RWPE2 (cell line): ENCODE data around the gene CDYL2.

ENCODE experiments used
- ATAC-seq: fragments of 200-7000 bp; cut with Tn5 transposase; 3 replicates; pipeline ENCODE4 v1.9.1; 2021; ENCODE audit warnings: low read depth
- DNase-seq: peaks from one replicate; pipeline ENCODE4 v3.0.0-alpha.2; 2020; ENCODE audit warnings: low spot score
- H3K27ac ChIP-seq: fragments of 450-650 bp; 2 replicates; pipeline ENCODE4 v1.5.1; 2017; ENCODE audit warnings: mild to moderate bottlenecking; ENCODE audit not compliant: poor library complexity, severe bottlenecking
- H3K27me3 ChIP-seq: fragments of 250-450 bp; sonication (Bioruptor Pico); 2 replicates; pipeline ENCODE4 v1.5.1; 2021; ENCODE audit warnings: mild to moderate bottlenecking, moderate library complexity; ENCODE audit not compliant: insufficient read depth, poor library complexity, severe bottlenecking
- H3K36me3 ChIP-seq: fragments of 250-450 bp; sonication (Bioruptor Pico); 2 replicates; pipeline ENCODE4 v1.5.1; 2020; ENCODE audit warnings: low read depth, mild to moderate bottlenecking, moderate library complexity
- H3K4me1 ChIP-seq: fragments of 250-450 bp; sonication (Bioruptor Pico); 2 replicates; pipeline ENCODE4 v1.5.1; 2021; ENCODE audit warnings: mild to moderate bottlenecking, moderate library complexity; ENCODE audit not compliant: insufficient read depth, poor library complexity, severe bottlenecking
- H3K4me3 ChIP-seq: fragments of 250-450 bp; sonication (Bioruptor Pico); 2 replicates; pipeline ENCODE4 v1.5.1; 2021; ENCODE audit warnings: mild to moderate bottlenecking, moderate library complexity; ENCODE audit not compliant: severe bottlenecking
- H3K9me3 ChIP-seq: fragments of 250-450 bp; sonication (Bioruptor Pico); 2 replicates; pipeline ENCODE4 v1.5.1; 2021; ENCODE audit warnings: mild to moderate bottlenecking, moderate library complexity; ENCODE audit not compliant: severe bottlenecking
- TF ChIP-seq, protein P1 (sequence below): fragments of 450-650 bp; IDR thresholded peaks from one replicate; pipeline ENCODE4 v1.5.1; 2017; ENCODE audit warnings: mild to moderate bottlenecking, moderate library complexity; ENCODE audit not compliant: poor library complexity, severe bottlenecking

CDYL2 gene

DNA sequence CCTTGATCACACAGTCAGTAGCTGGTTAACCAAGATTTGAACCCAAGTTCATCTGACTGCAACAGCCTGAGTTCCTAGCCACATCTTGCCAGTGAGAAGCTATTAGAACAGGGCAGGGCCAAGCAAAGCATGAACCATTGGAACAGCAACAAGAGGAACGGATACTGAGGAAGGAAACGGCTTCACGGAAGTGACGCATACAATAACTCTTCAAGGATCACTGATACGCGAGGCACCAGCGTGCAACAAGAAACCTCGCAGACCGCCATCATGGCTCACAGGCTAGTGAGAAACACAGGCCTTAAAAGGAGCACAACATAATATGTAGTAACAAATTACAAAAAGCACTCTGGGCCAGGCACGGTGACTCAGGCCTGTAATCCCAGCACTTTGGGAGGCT is 114.9 kb downstream of the CDYL2 start:
- DNase-seq (no peak), ATAC-seq (no peak)
- Histone ChIP-seq H3K27me3 (no peaks in the 10 kb centered on the region), H3K4me3 (no peak overlapping the region), H3K36me3 (no peaks in the 10 kb centered on the region), H3K27ac (no peak overlapping the region), H3K4me1 (no peaks in the 10 kb centered on the region), H3K9me3 (no peaks in the 10 kb centered on the region)
- TF ChIP-seq, protein P1, sequence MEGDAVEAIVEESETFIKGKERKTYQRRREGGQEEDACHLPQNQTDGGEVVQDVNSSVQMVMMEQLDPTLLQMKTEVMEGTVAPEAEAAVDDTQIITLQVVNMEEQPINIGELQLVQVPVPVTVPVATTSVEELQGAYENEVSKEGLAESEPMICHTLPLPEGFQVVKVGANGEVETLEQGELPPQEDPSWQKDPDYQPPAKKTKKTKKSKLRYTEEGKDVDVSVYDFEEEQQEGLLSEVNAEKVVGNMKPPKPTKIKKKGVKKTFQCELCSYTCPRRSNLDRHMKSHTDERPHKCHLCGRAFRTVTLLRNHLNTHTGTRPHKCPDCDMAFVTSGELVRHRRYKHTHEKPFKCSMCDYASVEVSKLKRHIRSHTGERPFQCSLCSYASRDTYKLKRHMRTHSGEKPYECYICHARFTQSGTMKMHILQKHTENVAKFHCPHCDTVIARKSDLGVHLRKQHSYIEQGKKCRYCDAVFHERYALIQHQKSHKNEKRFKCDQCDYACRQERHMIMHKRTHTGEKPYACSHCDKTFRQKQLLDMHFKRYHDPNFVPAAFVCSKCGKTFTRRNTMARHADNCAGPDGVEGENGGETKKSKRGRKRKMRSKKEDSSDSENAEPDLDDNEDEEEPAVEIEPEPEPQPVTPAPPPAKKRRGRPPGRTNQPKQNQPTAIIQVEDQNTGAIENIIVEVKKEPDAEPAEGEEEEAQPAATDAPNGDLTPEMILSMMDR, result no peak

DNA sequence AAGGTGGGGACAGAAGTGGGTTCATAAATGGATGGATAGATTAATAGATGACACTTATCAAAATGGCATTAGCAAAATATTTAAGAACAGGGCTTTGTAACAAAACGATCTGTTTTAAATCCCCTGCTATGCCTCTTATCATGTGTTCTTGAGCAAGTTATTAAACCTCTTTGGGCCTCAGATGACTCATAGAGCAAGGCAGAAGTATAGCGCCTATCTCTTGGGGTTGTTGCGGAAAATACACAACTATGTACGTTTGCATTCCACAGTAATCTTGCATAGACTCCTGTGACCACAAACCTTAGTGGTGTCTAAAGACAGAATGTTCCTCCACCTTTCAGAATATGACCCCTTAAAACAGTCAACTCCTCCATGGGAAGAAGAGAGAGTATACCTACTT is 116.8 kb downstream of the CDYL2 start:
- H3K4me3 ChIP-seq, result no peak overlapping the region
- TF ChIP-seq, protein P1, result no peak
- H3K9me3 ChIP-seq, result no peaks in the 10 kb centered on the region
- DNase-seq (no peak), ATAC-seq (no peak)
- H3K36me3 ChIP-seq, result no peaks in the 10 kb centered on the region
- H3K27me3 ChIP-seq, result no peaks in the 10 kb centered on the region
- no peak overlapping the region for H3K27ac ChIP-seq
- H3K4me1 ChIP-seq, result no peaks in the 10 kb centered on the region

DNA sequence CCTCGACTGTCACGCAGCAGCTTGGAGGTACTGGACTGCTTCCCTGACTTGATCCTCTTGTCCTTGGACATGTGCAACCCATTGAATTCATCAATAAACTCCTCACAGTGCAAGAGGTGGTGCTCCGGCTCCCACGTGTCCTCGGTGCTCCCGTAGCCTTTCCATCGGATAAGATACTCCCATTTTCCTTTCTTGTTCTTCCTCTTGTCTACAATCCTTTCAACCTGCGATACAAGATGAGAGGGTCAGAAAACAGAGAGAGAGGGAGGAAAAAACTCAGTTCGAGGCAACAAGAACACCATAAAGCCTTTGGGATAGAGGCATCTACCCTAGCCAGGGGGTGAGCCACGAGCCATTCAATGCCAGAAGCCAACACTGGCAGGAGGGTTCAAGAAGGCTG is 119.5 kb downstream of the CDYL2 start:
- H3K27ac ChIP-seq, result no peak overlapping the region
- peaks cover 5% of the 10 kb centered on the region for H3K4me1 ChIP-seq
- no peaks in the 10 kb centered on the region for H3K36me3 ChIP-seq
- H3K4me3 ChIP-seq, result no peak overlapping the region
- no peaks in the 10 kb centered on the region for H3K9me3 ChIP-seq
- no peaks in the 10 kb centered on the region for H3K27me3 ChIP-seq
- DNase-seq (no peak), ATAC-seq (no peak)
- TF ChIP-seq, protein P1, result no peak

DNA sequence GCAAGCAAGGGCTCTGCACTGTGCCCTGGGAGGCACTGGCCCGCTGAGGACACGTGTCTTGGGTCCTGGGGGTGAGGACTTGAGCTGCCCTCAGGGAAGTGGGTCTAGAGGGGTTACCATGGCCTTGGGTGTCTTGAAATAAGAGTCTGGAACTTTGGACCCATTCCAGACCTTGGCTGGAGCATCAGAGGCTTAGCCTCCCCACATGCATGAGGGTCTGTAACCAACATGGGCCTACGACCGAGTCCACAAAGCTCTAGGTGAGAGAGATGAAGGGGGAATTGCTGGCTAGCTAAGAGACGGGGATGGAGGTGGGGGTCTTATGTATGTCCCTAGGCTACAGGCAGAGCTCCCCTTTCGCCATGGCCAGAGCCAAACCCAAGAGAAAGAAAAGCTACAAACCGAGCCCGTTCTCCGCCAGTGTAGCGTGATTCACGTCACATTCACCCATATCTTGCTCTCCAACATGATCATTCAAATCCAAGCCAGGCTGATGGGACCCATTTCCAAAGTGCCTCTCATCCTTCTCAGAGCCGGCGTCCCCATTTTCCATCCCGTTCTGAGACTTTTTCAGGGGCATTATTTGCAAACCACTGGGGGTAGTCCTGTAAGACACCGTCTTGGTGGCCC is 120.1 kb downstream of the CDYL2 start:
- no peaks in the 10 kb centered on the region for H3K9me3 ChIP-seq
- H3K27me3 ChIP-seq, result no peaks in the 10 kb centered on the region
- no peaks in the 10 kb centered on the region for H3K36me3 ChIP-seq
- TF ChIP-seq, protein P1, result no peak
- no peak overlapping the region for H3K4me3 ChIP-seq
- ATAC-seq, result no peak
- H3K4me1 ChIP-seq, result peaks cover 5% of the 10 kb centered on the region
- no peak for DNase-seq
- no peak overlapping the region for H3K27ac ChIP-seq

DNA sequence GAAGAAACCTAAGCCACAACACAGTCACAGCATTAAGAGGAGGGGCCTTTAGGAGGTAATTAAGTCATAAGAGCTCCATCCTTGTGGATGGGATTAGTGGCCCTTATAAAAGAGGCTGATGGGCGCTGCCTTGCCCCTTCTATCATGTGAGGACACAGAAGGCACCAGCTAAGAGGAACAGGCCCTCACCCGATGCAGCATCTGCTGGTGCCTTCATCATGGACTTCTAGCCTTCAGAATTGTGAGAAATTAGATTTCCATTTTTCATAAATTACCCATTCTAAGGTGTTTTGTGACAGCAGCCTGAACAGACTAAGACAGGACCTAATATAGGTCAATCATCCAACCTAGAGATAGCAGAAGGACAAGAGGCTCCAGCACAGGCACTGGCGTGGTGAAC is 120.8 kb downstream of the CDYL2 start:
- Histone ChIP-seq H3K9me3 (no peaks in the 10 kb centered on the region), H3K4me1 (peaks cover 5% of the 10 kb centered on the region), H3K27ac (no peak overlapping the region), H3K4me3 (no peak overlapping the region), H3K27me3 (no peaks in the 10 kb centered on the region), H3K36me3 (no peaks in the 10 kb centered on the region)
- no peak for ATAC-seq
- TF ChIP-seq, protein P1, result no peak
- no peak for DNase-seq
